NCI-H1930 (cell line): ENCODE measurements around the gene MKRN3.
"Not testable (repeated sequence)": the region's sequence is repeated elsewhere in the genome, so short reads cannot be mapped to it uniquely, and the experiment has no call there.

Experiments used
- DNase-seq, 2 experiments: peaks; one replicate each; lab custom pipeline; 2025; lab: John Stamatoyannopoulos, UW

Gene MKRN3

GRCh38 chr15:23589012-23589411 is 23.5 kb downstream of the MKRN3 start:
- no peak for DNase-seq

- no peak for DNase-seq
Measured at GRCh38 chr15:23594252-23594770, 28.8 kb downstream of the MKRN3 start.

GRCh38 chr15:23595368-23595767 is 29.9 kb downstream of the MKRN3 start:
- DNase-seq = no peak

GRCh38 chr15:23596736-23597135 is 31.3 kb downstream of the MKRN3 start:
- DNase-seq = no peak

GRCh38 chr15:23597278-23597677 is 31.8 kb downstream of the MKRN3 start:
- DNase-seq = not testable (repeated sequence)

GRCh38 chr15:23599053-23599452 is 33.6 kb downstream of the MKRN3 start:
- DNase-seq = no peak

GRCh38 chr15:23602124-23602523 is 36.6 kb downstream of the MKRN3 start:
- DNase-seq = no peak

- no peak for DNase-seq
Measured at GRCh38 chr15:23606226-23606625, 40.8 kb downstream of the MKRN3 start.

- no peak for DNase-seq
Measured at GRCh38 chr15:23616536-23616935, 51.1 kb downstream of the MKRN3 start.
